A673 (cell line): ENCODE results near the gene ZNF546. TPM values are rescaled to one million over a fixed set of nuclear protein-coding genes. Genes with fewer than 3 reads are reported as not detected.

Experiments used
- BruUV-seq: library from RNA; stranded (reverse); fragments of 400-500 nt; replicated peaks from 2 replicates; lab custom pipeline; 2021; lab: Mats Ljungman, UMichigan
- CTCF ChIA-PET: fragments of 300-600 bp; sonication (Branson Sonifier 250); formaldehyde crosslinking; loops from one replicate; lab custom pipeline; 2022; ENCODE audit warnings: antibody characterized with exemption; lab: Charles Lee
- POLR2A ChIA-PET: fragments of 300-600 bp; sonication (Branson Sonifier 250); formaldehyde crosslinking; loops from one replicate; lab custom pipeline; 2022; ENCODE audit warnings: antibody characterized with exemption; ENCODE audit not compliant: low non-redundant PET; lab: Charles Lee
- DNase-seq: peaks from one replicate; pipeline ENCODE4 v3.0.0-alpha.2; 2015; ENCODE audit warnings: low spot score
- H3K27ac ChIP-seq: fragments of 200-600 bp; sonication (generic); 2 replicates; pipeline ENCODE4 v1.5.1; 2016; ENCODE audit warnings: mixed run types, low read depth, mild to moderate bottlenecking, mixed read lengths, antibody characterized with exemption, low read length; ENCODE audit not compliant: poor library complexity, severe bottlenecking
- H3K27me3 ChIP-seq: fragments of 200-600 bp; sonication (generic); replicated peaks from 2 replicates; pipeline ENCODE4 v1.6.1; 2017; ENCODE audit warnings: mixed run types, low read depth, mild to moderate bottlenecking, mixed read lengths, antibody characterized with exemption, low read length; ENCODE audit not compliant: insufficient read depth, poor library complexity
- H3K36me3 ChIP-seq: fragments of 200-600 bp; sonication (generic); 2 replicates; pipeline ENCODE4 v1.6.1; 2016; ENCODE audit warnings: mixed run types, mild to moderate bottlenecking, mixed read lengths, antibody characterized with exemption, low read length; ENCODE audit not compliant: insufficient read depth, poor library complexity, severe bottlenecking
- H3K4me1 ChIP-seq: fragments of 200-600 bp; sonication (generic); 2 replicates; pipeline ENCODE4 v1.6.1; 2017; ENCODE audit warnings: mixed run types, mild to moderate bottlenecking, mixed read lengths, antibody characterized with exemption, low read length; ENCODE audit not compliant: insufficient read depth, poor library complexity, severe bottlenecking
- H3K4me3 ChIP-seq: fragments of 200-600 bp; sonication (generic); 2 replicates; pipeline ENCODE4 v1.5.1; 2016; ENCODE audit warnings: low read depth, mixed run types, mild to moderate bottlenecking, mixed read lengths, low read length; ENCODE audit not compliant: poor library complexity, severe bottlenecking
- H3K9me3 ChIP-seq: fragments of 200-600 bp; sonication (generic); 2 replicates; pipeline ENCODE4 v1.6.1; 2016; ENCODE audit warnings: mixed run types, low read depth, mild to moderate bottlenecking, mixed read lengths, antibody characterized with exemption, low read length; ENCODE audit not compliant: poor library complexity, severe bottlenecking
- CTCF ChIP-seq: fragments of 300-800, 200-600 bp; sonication (generic); conservative IDR thresholded peaks from 2 replicates; pipeline ENCODE4 v1.5.1; 2017; ENCODE audit warnings: low read depth, mild to moderate bottlenecking, antibody characterized with exemption, low read length, moderate library complexity, mixed read lengths
- EZH2 ChIP-seq: fragments of 200-600 bp; sonication (generic); IDR thresholded peaks from 2 replicates; pipeline ENCODE4 v1.6.1; 2017; ENCODE audit warnings: borderline replicate concordance, low read depth, mild to moderate bottlenecking, mixed read lengths, antibody characterized with exemption, low read length; ENCODE audit not compliant: poor library complexity, severe bottlenecking
- intact Hi-C: fragments of 100-400 bp; cut with micrococcal nuclease; formaldehyde crosslinking; loops from one replicate; pipeline ENCODE4 v1.10.0; 2022; ENCODE audit not compliant: unreplicated experiment
- total RNA-seq: library from RNA; stranded (reverse); gene quantifications from 2 replicates; pipeline ENCODE4 v1.2.3, GENCODE V29; 2021

ZNF546 gene
- total RNA-seq, 1 experiment from 2014 or later: 5.5 TPM

GRCh38 chr19:39987596-39987995 lies 9.3 kb upstream of the ZNF546 start:
- peaks cover 15% of the 10 kb centered on the region for H3K36me3 ChIP-seq
- H3K27ac ChIP-seq: no peak overlapping the region
- POLR2A ChIA-PET: no interaction called here
- H3K4me3 ChIP-seq: no peak overlapping the region
- BruUV-seq: no TSS peak
- no peaks in the 10 kb centered on the region for H3K4me1 ChIP-seq
- intact Hi-C loops: no loop called here
- DNase-seq: no peak
- H3K9me3 ChIP-seq: peaks cover 34% of the 10 kb centered on the region
- CTCF ChIA-PET: no interaction called here
- TF ChIP-seq EZH2 (no peak), CTCF (no peak)
- no peaks in the 10 kb centered on the region for H3K27me3 ChIP-seq

- H3K9me3 ChIP-seq: no peaks in the 10 kb centered on the region
- intact Hi-C loops: no loop called here
- no peak for DNase-seq
- BruUV-seq: no TSS peak
- H3K4me3 ChIP-seq: no peak overlapping the region
- peaks cover 9% of the 10 kb centered on the region for H3K4me1 ChIP-seq
- no peaks in the 10 kb centered on the region for H3K36me3 ChIP-seq
- ChIA-PET POLR2A (no interaction called here), CTCF (no interaction called here)
- no peak overlapping the region for H3K27ac ChIP-seq
- no peaks in the 10 kb centered on the region for H3K27me3 ChIP-seq
- TF ChIP-seq EZH2 (no peak), CTCF (no peak)
Measured at GRCh38 chr19:39993605-39994004, 3.3 kb upstream of the ZNF546 start.

GRCh38 chr19:39994361-39994760 lies 2.5 kb upstream of the ZNF546 start:
- no peak overlapping the region for H3K4me3 ChIP-seq
- H3K27me3 ChIP-seq: no peaks in the 10 kb centered on the region
- BruUV-seq: no TSS peak
- CTCF ChIA-PET: no interaction called here
- H3K27ac ChIP-seq: no peak overlapping the region
- POLR2A ChIA-PET: no interaction called here
- H3K4me1 ChIP-seq: peaks cover 9% of the 10 kb centered on the region
- intact Hi-C loops: no loop called here
- no peak for DNase-seq
- no peaks in the 10 kb centered on the region for H3K9me3 ChIP-seq
- no peak for TF ChIP-seq EZH2
- TF ChIP-seq CTCF: no peak
- no peaks in the 10 kb centered on the region for H3K36me3 ChIP-seq
